GM12878 (cell line): ENCODE measurements around the gene ITGB5. TPM values are rescaled to one million over a fixed set of nuclear protein-coding genes. Genes with fewer than 3 reads are reported as not detected.

Source experiments
- ATAC-seq: fragments of 200-7000 bp; cut with Tn5 transposase; 3 replicates; pipeline ENCODE4 v1.9.1; 2020; ENCODE audit warnings: mild to moderate bottlenecking, moderate library complexity
- BruUV-seq: library from RNA; stranded (reverse); fragments of 400-500 nt; replicated peaks from 2 replicates; lab custom pipeline; 2021; lab: Mats Ljungman, UMichigan
- CTCF ChIA-PET: fragments of 300-600 bp; sonication (Branson Sonifier 250); formaldehyde crosslinking; extraction: SDS; loops from one replicate; lab custom pipeline; 2021; ENCODE audit warnings: inconsistent platforms; lab: Yijun Ruan, JAX
- POLR2A ChIA-PET: fragments of 350-600 bp; formaldehyde crosslinking; extraction: SDS; loops from one replicate; lab custom pipeline; 2021; ENCODE audit warnings: inconsistent platforms; lab: Charles Lee
- RAD21 ChIA-PET: fragments of 300-600 bp; sonication (Branson Sonifier 250); formaldehyde crosslinking; loops from one replicate; lab custom pipeline; 2023; ENCODE audit warnings: antibody characterized with exemption; ENCODE audit not compliant: unreplicated experiment; lab: Charles Lee
- SMC1A ChIA-PET: fragments of 300-600 bp; sonication (Branson Sonifier 250); formaldehyde crosslinking; loops from one replicate; lab custom pipeline; 2023; ENCODE audit not compliant: unreplicated experiment, uncharacterized antibody; lab: Charles Lee
- DNase-seq: peaks from one replicate; pipeline ENCODE4 v3.0.0-alpha.2; 2011; ENCODE audit warnings: low read depth, low spot score
- FAIRE-seq: peaks from 3 replicates; lab custom pipeline; 2011; peaks lifted over from hg19 to GRCh38; lab: Jason Lieb, UNC
- H2AFZ ChIP-seq: 2 replicates; pipeline ENCODE4 v1.6.0; 2011; ENCODE audit warnings: low read depth, low read length, control low read depth; ENCODE audit not compliant: control insufficient read depth
- H3K27ac ChIP-seq: 2 replicates; pipeline ENCODE4 v1.5.1; 2011; ENCODE audit warnings: control low read depth; ENCODE audit not compliant: control insufficient read depth, insufficient read depth
- H3K27me3 ChIP-seq, 2 experiments: replicated peaks in 1 of 2; 2 replicates each; pipeline versions ENCODE4 v1.6.0 to v1.6.1; 2011; ENCODE audit warnings: low read length in 1 of 2; ENCODE audit not compliant: control insufficient read depth in 2 of 2, insufficient read depth in 2 of 2
- H3K36me3 ChIP-seq, 2 experiments: 2 replicates each; pipeline ENCODE4 v1.5.1; 2011; ENCODE audit warnings: low read length in 1 of 2; ENCODE audit not compliant: control insufficient read depth in 2 of 2, insufficient read depth in 2 of 2
- H3K4me1 ChIP-seq: 2 replicates; pipeline ENCODE4 v1.6.1; 2011; ENCODE audit warnings: mild to moderate bottlenecking, low read length, moderate library complexity, mixed read lengths; ENCODE audit not compliant: control insufficient read depth, insufficient read depth
- H3K4me2 ChIP-seq: 2 replicates; pipeline ENCODE4 v1.6.0; 2011; ENCODE audit warnings: control low read depth; ENCODE audit not compliant: control insufficient read depth, insufficient read depth
- H3K4me3 ChIP-seq: fragments of 200-600 bp; sonication (generic); 2 replicates; pipeline ENCODE4 v1.5.1; 2016
- H3K79me2 ChIP-seq: 2 replicates; pipeline ENCODE4 v1.6.0; 2011; ENCODE audit warnings: low read length; ENCODE audit not compliant: control insufficient read depth, insufficient read depth
- H3K9ac ChIP-seq: 2 replicates; pipeline ENCODE4 v1.8.0; 2011; ENCODE audit warnings: low read length, control low read depth, mixed read lengths; ENCODE audit not compliant: control insufficient read depth, insufficient read depth
- H3K9me3 ChIP-seq: replicated peaks from 3 replicates; pipeline ENCODE4 v1.5.1; 2011; ENCODE audit warnings: mild to moderate bottlenecking, low read length; ENCODE audit not compliant: control insufficient read depth, insufficient read depth
- H4K20me1 ChIP-seq: 2 replicates; pipeline ENCODE4 v1.6.0; 2011; ENCODE audit not compliant: control insufficient read depth, insufficient read depth
- BACH1 ChIP-seq: fragments of 450-650 bp; IDR thresholded peaks from 2 replicates; pipeline ENCODE4 v1.6.1; 2017; ENCODE audit warnings: mild to moderate bottlenecking, borderline replicate concordance
- CEBPB ChIP-seq, 2 experiments: fragments of 150-350 bp in 1 of 2; IDR thresholded peaks; 2 replicates each; pipeline ENCODE4 v1.6.1; 2012 to 2014; ENCODE audit warnings: low read depth in 2 of 2, low read length in 2 of 2, borderline replicate concordance in 1 of 2, inconsistent platforms in 1 of 2
- HDAC6 ChIP-seq: fragments of 200-600 bp; sonication (generic); IDR thresholded peaks from one replicate; pipeline ENCODE4 v1.8.0; 2017; ENCODE audit warnings: antibody characterized with exemption; ENCODE audit not compliant: unreplicated experiment
- POLR2AphosphoS5 ChIP-seq: IDR thresholded peaks from 2 replicates; pipeline ENCODE4 v1.6.1; 2011; ENCODE audit warnings: mild to moderate bottlenecking, low read length, inconsistent platforms
- YBX1 ChIP-seq: fragments of 450-650 bp; IDR thresholded peaks from 2 replicates; pipeline ENCODE4 v1.6.1; 2016; ENCODE audit warnings: antibody characterized with exemption
- YY1 ChIP-seq: IDR thresholded peaks from 2 replicates; pipeline ENCODE4 v1.6.1; 2011; ENCODE audit warnings: low read depth, mild to moderate bottlenecking, low read length
- ZSCAN29 ChIP-seq: fragments of 450-650 bp; IDR thresholded peaks from 2 replicates; pipeline ENCODE4 v1.6.1; 2017; ENCODE audit warnings: mild to moderate bottlenecking, moderate library complexity
- WGBS: methylation state at CpG from one replicate; pipeline ENCODE4 v1.1.6; 2016; ENCODE audit warnings: low lambda C conversion rate; ENCODE audit not compliant: insufficient replicate concordance, insufficient coverage; ENCODE audit errors: missing lambda C conversion rate; 5-methylcytosine and 5-hydroxymethylcytosine counted together
- in situ Hi-C: fragments of 300-500 bp; cut with MboI; formaldehyde crosslinking; loops from 9 replicates; pipeline ENCODE4 v1.14.3; 2018; ENCODE audit warnings: mixed read lengths
- intact Hi-C: fragments of 100-400 bp; cut with micrococcal nuclease; formaldehyde crosslinking; loops from one replicate; pipeline ENCODE4 v1.14.2; 2022; ENCODE audit not compliant: unreplicated experiment
- polyA plus RNA-seq, 11 experiments: library from polyadenylated mRNA; depleted of rRNA in 4 of 11; unstranded in 6 of 11; stranded (reverse) in 5 of 11; fragments of >200 nt; fragmentation: Nextera tagmentation in 4 of 11; fragmentation: Illumina TruSeq in 1 of 11; extraction: Ambion mirVana in 4 of 11; extraction: Trizol in 1 of 11; gene quantifications; 1 replicate in 1 of 11; 2 replicates in 10 of 11; pipeline versions ENCODE4 v1.2.1 to v1.2.3, GENCODE V29; 2011 to 2016; ENCODE audit warnings: inconsistent platforms in 2 of 11, missing spikeins in 2 of 11, low read depth in 1 of 11
- total RNA-seq, 4 experiments: library from RNA; depleted of rRNA in 3 of 4; stranded (reverse); fragments of >200 nt in 3 of 4; fragmentation: Illumina TruSeq in 1 of 4; extraction: Trizol in 1 of 4; gene quantifications; 2 replicates each; pipeline versions ENCODE4 v1.2.1 to v1.2.3, GENCODE V29; 2013 to 2021
- TF ChIP-seq, protein P1 (sequence below): IDR thresholded peaks from 2 replicates; pipeline ENCODE4 v1.6.1; 2011; ENCODE audit warnings: low read depth, mild to moderate bottlenecking, low read length, moderate library complexity, borderline replicate concordance; ENCODE audit errors: extremely low read depth
- TF ChIP-seq, protein P2 (sequence below): fragments of 450-650 bp; IDR thresholded peaks from 2 replicates; pipeline ENCODE4 v1.6.1; 2016; ENCODE audit warnings: mild to moderate bottlenecking, moderate library complexity, borderline replicate concordance

Gene ITGB5
- total and polyA plus RNA-seq, 10 of the 15 experiments (the other 5 are each of a cell fraction or from before 2014, with no cell fraction given): 0.05 to 10.0 (median 0.83) TPM; not detected in 2

DNA sequence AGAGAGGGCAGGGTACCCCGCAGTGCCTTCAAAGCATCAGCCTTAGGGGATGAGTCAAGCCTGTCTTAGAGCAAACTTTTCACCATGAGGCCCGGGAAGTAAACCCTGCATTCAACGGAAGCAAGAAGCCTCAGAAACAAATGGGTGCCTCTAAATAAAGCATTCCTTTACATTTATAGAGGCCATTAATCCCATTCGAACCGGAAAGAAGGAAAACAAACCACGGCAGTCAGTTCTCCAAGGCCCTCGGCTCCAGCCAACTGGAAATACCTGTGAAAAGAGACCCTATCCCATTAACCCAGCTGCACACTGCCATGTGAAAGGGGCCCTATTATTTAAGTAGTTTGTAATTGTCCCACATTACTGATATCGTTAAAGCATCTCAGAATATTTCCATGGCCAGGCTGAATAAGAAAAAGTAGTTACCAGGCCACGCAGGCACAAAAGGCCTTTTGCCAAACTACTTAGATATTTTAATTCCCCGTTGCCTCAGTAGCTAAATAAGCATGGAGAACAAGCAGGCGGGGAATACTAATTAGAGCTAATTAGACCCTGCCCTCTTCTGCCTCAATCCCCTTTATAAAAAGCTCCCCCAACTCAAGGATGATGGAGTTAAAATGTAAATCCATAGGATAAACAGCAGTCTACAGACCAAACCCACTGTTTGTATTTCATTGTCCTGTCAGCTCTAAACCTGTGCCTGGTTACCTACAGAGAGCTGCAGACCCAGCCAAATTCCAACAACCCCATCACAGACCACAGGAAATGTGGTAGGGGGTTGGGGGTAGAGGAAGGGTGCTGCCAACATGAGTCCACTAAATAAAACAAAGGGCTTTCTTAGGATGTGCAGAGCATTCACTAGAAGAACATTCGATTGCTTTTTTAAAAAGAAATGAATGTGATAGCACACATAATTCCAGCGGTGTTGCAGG lies 4.1 kb downstream of the ITGB5 start:
- intact Hi-C loops (no loop called here), in situ Hi-C loops (no loop called here)
- Histone ChIP-seq H3K4me2 (no peak overlapping the region), H3K4me1 (no peaks in the 10 kb centered on the region), H3K79me2 (no peaks in the 10 kb centered on the region), H3K9me3 (no peaks in the 10 kb centered on the region), H4K20me1 (no peaks in the 10 kb centered on the region), H2AFZ (no peak overlapping the region), H3K27me3 (peaks cover 0 to 4% of the 10 kb centered on the region in 2 experiments; a peak in 3 of 4 replicates), H3K27ac (no peak overlapping the region)
- CTCF ChIA-PET: interaction anchor here (1.0 to 1.5 kb wide), 4 partner anchors 18 to 113 kb away, joined by 3 to 5 read pairs (median 3); no protein-coding TSS in a partner anchor
- FAIRE-seq (no peak), ATAC-seq (no peak)
- 66% methylated on average over 13 of the region's 13 CpGs for WGBS
- SMC1A ChIA-PET: interaction anchor here (0.8 to 1.8 kb wide), 2 partner anchors 13 to 114 kb away, joined by 3 to 5 read pairs; no protein-coding TSS in a partner anchor
- BruUV-seq: no TSS peak
- POLR2A ChIA-PET: interaction anchor here (0.6 kb wide), 1 partner anchor 8 kb away, joined by 3 read pairs; no protein-coding TSS in a partner anchor
- no peak for TF ChIP-seq CEBPB (IDR thresholded peaks at IDR 0.05; ENCODE audit: borderline replicate concordance in 1 of 2, low read depth in 2 of 2, low read length in 2 of 2)
- no peak for TF ChIP-seq POLR2AphosphoS5
- no peak for TF ChIP-seq YY1
- TF ChIP-seq, protein P1, sequence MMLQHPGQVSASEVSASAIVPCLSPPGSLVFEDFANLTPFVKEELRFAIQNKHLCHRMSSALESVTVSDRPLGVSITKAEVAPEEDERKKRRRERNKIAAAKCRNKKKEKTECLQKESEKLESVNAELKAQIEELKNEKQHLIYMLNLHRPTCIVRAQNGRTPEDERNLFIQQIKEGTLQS: no peak
- TF ChIP-seq HDAC6: no peak
- no peak for TF ChIP-seq ZSCAN29
- no peak for TF ChIP-seq YBX1
- TF ChIP-seq BACH1: no peak
- TF ChIP-seq, protein P2, sequence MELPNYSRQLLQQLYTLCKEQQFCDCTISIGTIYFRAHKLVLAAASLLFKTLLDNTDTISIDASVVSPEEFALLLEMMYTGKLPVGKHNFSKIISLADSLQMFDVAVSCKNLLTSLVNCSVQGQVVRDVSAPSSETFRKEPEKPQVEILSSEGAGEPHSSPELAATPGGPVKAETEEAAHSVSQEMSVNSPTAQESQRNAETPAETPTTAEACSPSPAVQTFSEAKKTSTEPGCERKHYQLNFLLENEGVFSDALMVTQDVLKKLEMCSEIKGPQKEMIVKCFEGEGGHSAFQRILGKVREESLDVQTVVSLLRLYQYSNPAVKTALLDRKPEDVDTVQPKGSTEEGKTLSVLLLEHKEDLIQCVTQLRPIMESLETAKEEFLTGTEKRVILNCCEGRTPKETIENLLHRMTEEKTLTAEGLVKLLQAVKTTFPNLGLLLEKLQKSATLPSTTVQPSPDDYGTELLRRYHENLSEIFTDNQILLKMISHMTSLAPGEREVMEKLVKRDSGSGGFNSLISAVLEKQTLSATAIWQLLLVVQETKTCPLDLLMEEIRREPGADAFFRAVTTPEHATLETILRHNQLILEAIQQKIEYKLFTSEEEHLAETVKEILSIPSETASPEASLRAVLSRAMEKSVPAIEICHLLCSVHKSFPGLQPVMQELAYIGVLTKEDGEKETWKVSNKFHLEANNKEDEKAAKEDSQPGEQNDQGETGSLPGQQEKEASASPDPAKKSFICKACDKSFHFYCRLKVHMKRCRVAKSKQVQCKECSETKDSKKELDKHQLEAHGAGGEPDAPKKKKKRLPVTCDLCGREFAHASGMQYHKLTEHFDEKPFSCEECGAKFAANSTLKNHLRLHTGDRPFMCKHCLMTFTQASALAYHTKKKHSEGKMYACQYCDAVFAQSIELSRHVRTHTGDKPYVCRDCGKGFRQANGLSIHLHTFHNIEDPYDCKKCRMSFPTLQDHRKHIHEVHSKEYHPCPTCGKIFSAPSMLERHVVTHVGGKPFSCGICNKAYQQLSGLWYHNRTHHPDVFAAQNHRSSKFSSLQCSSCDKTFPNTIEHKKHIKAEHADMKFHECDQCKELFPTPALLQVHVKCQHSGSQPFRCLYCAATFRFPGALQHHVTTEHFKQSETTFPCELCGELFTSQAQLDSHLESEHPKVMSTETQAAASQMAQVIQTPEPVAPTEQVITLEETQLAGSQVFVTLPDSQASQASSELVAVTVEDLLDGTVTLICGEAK: no peak
- TF ChIP-seq, all 136 proteins: peak for 0
- no peaks in the 10 kb centered on the region for H3K36me3 ChIP-seq
- DNase-seq: no peak
- H3K9ac ChIP-seq: no peak overlapping the region
- H3K4me3 ChIP-seq: no peak overlapping the region
- RAD21 ChIA-PET: no interaction called here
